Smooth muscle cell (in vitro differentiated cells): ENCODE results near the gene RFX2. TPM values are rescaled to one million over a fixed set of nuclear protein-coding genes. Genes with fewer than 3 reads are reported as not detected.

Source experiments
- DNase-seq: peaks from one replicate; lab custom pipeline; 2025; ENCODE audit not compliant: unreplicated experiment; lab: John Stamatoyannopoulos, UW
- H2AFZ ChIP-seq: fragments of 200-600 bp; sonication (generic); 2 replicates; pipeline ENCODE4 v1.6.0; 2016; ENCODE audit warnings: antibody characterized with exemption, low read depth, mild to moderate bottlenecking
- H3F3A ChIP-seq: fragments of 200-600 bp; sonication (generic); 2 replicates; pipeline ENCODE4 v1.6.0; 2017; ENCODE audit warnings: antibody characterized with exemption, low read depth
- H3K27ac ChIP-seq: fragments of 200-600 bp; sonication (generic); 2 replicates; pipeline ENCODE4 v1.5.1; 2016; ENCODE audit warnings: low read depth, mild to moderate bottlenecking
- H3K27me3 ChIP-seq: fragments of 200-600 bp; sonication (generic); 2 replicates; pipeline ENCODE4 v1.6.1; 2016; ENCODE audit warnings: low read depth, mild to moderate bottlenecking
- H3K36me3 ChIP-seq: fragments of 200-600 bp; sonication (generic); 2 replicates; pipeline ENCODE4 v1.5.1; 2016; ENCODE audit warnings: low read depth
- H3K4me1 ChIP-seq: fragments of 200-600 bp; sonication (generic); 2 replicates; pipeline ENCODE4 v1.5.1; 2016; ENCODE audit warnings: low read depth
- H3K4me2 ChIP-seq: fragments of 200-600 bp; sonication (generic); 2 replicates; pipeline ENCODE4 v1.6.0; 2016; ENCODE audit warnings: mild to moderate bottlenecking
- H3K4me3 ChIP-seq: fragments of 200-600 bp; sonication (generic); 2 replicates; pipeline ENCODE4 v1.5.1; 2016; ENCODE audit warnings: mild to moderate bottlenecking
- H3K79me2 ChIP-seq: fragments of 200-600 bp; sonication (generic); 2 replicates; pipeline ENCODE4 v1.6.0; 2016; ENCODE audit warnings: low read depth, mild to moderate bottlenecking
- H3K9ac ChIP-seq: fragments of 200-600 bp; sonication (generic); 2 replicates; pipeline ENCODE4 v1.6.0; 2016; ENCODE audit warnings: low read depth
- H3K9me3 ChIP-seq: fragments of 200-600 bp; sonication (generic); replicated peaks from 2 replicates; pipeline ENCODE4 v1.5.1; 2016; ENCODE audit warnings: low read depth
- H4K20me1 ChIP-seq: fragments of 200-600 bp; sonication (generic); 2 replicates; pipeline ENCODE4 v1.6.0; 2016; ENCODE audit warnings: low read depth
- WGBS: methylation state at CpG from one replicate; pipeline ENCODE4 v1.1.7; 2016; ENCODE audit warnings: low lambda C conversion rate; 5-methylcytosine and 5-hydroxymethylcytosine counted together
- polyA plus RNA-seq: library from polyadenylated mRNA; unstranded; fragments of >200 nt; fragmentation: Nextera tagmentation; extraction: Ambion mirVana; gene quantifications from 2 replicates; pipeline ENCODE4 v1.2.1, GENCODE V29; 2016
- total RNA-seq: library from RNA; depleted of rRNA; stranded (reverse); fragments of >200 nt; gene quantifications from 2 replicates; pipeline ENCODE4 v1.2.3, GENCODE V29; 2014
- TF ChIP-seq, protein P1 (sequence below): fragments of 200-600 bp; sonication (generic); IDR thresholded peaks from 2 replicates; pipeline ENCODE4 v1.5.1; 2017; ENCODE audit warnings: borderline replicate concordance, mild to moderate bottlenecking, antibody characterized with exemption; ENCODE audit not compliant: insufficient read depth, poor library complexity, severe bottlenecking

The RFX2 gene
- total and polyA plus RNA-seq, 2 experiments from 2014 or later = 4.7 to 7.5 TPM

DNA sequence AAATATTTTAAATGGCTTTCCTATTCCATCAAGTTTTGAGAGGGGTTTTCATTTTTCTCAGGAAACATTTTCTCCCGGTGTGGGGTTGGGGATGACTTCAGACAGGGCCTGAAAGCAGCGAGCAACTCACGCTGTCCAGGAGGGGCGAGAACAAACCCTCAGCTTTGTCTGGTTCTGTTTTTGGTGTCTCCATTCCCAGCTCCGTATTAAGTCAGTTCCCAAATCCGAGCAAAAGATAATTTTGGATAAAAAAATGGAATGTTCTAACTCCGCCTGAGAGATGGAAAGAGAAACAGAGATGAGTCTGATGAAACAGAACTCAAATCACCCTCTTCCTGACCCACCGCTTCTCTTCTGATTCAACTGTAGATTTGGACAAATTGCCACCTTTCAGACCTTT, 38.4 kb downstream of the RFX2 start:
- WGBS = 91% methylated on average over 8 of the region's 8 CpGs
- Histone ChIP-seq H4K20me1 (no peaks in the 10 kb centered on the region), H3K9ac (no peak overlapping the region), H2AFZ (no peak overlapping the region), H3K79me2 (no peaks in the 10 kb centered on the region), H3F3A (no peaks in the 10 kb centered on the region), H3K4me3 (no peak overlapping the region), H3K27ac (no peak overlapping the region), H3K36me3 (no peaks in the 10 kb centered on the region), H3K4me2 (no peak overlapping the region), H3K9me3 (no peaks in the 10 kb centered on the region), H3K4me1 (no peaks in the 10 kb centered on the region), H3K27me3 (no peaks in the 10 kb centered on the region)
- no peak for DNase-seq
- TF ChIP-seq, protein P1, sequence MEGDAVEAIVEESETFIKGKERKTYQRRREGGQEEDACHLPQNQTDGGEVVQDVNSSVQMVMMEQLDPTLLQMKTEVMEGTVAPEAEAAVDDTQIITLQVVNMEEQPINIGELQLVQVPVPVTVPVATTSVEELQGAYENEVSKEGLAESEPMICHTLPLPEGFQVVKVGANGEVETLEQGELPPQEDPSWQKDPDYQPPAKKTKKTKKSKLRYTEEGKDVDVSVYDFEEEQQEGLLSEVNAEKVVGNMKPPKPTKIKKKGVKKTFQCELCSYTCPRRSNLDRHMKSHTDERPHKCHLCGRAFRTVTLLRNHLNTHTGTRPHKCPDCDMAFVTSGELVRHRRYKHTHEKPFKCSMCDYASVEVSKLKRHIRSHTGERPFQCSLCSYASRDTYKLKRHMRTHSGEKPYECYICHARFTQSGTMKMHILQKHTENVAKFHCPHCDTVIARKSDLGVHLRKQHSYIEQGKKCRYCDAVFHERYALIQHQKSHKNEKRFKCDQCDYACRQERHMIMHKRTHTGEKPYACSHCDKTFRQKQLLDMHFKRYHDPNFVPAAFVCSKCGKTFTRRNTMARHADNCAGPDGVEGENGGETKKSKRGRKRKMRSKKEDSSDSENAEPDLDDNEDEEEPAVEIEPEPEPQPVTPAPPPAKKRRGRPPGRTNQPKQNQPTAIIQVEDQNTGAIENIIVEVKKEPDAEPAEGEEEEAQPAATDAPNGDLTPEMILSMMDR = no peak

DNA sequence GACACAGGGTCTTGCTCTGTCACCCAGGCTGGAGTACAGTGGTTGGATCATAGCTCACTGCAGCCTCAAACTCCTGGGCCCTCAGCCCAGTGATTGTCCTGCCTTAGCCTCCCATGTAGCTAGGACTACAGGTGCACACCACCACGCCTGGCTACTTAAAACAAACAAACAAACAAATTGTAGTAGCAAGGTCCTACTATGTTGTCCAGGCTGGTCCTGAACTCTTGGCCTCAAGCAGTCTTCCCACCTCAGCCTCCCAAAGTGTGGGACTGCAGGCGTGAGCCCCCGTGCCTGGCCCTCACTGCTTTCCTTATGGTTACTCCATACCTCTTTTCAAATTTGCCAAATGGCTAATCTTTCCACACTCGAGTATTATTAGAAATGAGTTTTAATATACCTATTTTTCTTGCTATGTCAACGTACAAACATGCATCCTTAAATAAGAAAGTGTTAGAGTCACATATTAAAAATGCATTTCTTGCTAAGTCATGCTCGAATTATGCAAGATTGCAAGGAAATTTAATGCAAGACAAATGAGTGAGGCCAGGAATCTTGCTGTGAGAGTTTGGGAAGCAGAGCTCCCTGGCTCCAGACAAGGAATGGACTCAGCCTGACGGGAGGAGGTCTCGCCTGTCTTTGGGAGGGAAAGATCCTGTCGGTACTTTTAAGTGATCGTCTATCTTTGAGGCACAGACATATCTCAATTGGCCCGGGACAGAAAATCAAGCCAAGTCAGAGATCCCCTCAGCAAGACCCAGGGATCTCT, 39.4 kb downstream of the RFX2 start:
- TF ChIP-seq, protein P1 = no peak
- H3K4me2 ChIP-seq = no peak overlapping the region
- no peak for DNase-seq
- 85% methylated on average over 11 of the region's 11 CpGs for WGBS
- H3K27ac ChIP-seq = no peak overlapping the region
- no peaks in the 10 kb centered on the region for H3F3A ChIP-seq
- H2AFZ ChIP-seq = no peak overlapping the region
- H3K9ac ChIP-seq = no peak overlapping the region
- H3K4me3 ChIP-seq = no peak overlapping the region
- no peaks in the 10 kb centered on the region for H3K9me3 ChIP-seq
- no peaks in the 10 kb centered on the region for H3K36me3 ChIP-seq
- no peaks in the 10 kb centered on the region for H3K79me2 ChIP-seq
- H3K27me3 ChIP-seq = no peaks in the 10 kb centered on the region
- H4K20me1 ChIP-seq = no peaks in the 10 kb centered on the region
- H3K4me1 ChIP-seq = peaks cover 6% of the 10 kb centered on the region

DNA sequence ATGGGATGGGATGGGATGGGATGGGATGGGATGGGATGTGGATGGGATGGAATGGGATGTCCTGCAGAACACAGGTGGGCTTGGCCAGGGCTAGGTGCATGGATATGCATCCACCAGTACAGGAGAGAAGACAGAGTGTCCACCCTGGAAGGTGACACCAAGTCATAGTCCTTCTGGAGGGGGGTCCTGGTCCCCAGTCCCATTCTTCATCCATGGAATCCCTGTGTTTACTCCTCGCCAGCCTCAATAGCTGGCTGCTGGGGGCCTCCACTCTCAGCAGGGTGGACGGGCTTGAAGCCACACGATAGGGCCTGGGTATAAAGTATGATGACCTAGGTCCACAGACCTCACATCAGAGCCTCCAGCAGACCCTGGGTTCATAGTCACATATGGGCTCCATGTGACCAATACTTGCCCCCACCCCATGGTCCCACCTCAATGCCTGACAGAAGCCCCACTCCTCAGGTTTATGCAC, 40.1 kb downstream of the RFX2 start:
- no peak overlapping the region for H3K4me2 ChIP-seq
- no peak for DNase-seq
- H4K20me1 ChIP-seq = no peaks in the 10 kb centered on the region
- no peaks in the 10 kb centered on the region for H3K27me3 ChIP-seq
- TF ChIP-seq, protein P1 = no peak
- no peaks in the 10 kb centered on the region for H3F3A ChIP-seq
- no peaks in the 10 kb centered on the region for H3K79me2 ChIP-seq
- no peak overlapping the region for H3K4me3 ChIP-seq
- no peaks in the 10 kb centered on the region for H3K36me3 ChIP-seq
- H3K27ac ChIP-seq = no peak overlapping the region
- no peaks in the 10 kb centered on the region for H3K9me3 ChIP-seq
- H3K9ac ChIP-seq = no peak overlapping the region
- H3K4me1 ChIP-seq = peaks cover 10% of the 10 kb centered on the region
- no peak overlapping the region for H2AFZ ChIP-seq
- 84% methylated on average over 3 of the region's 3 CpGs for WGBS
